H1 (cell line): ENCODE measurements around the gene HTR3B.
A peak's percentile ranks its signal among the peaks of the same experiment; 100 is the strongest.

Source experiments
- GABPA ChIP-seq: IDR thresholded peaks from 2 replicates; pipeline ENCODE4 v1.6.1; 2011; ENCODE audit warnings: mild to moderate bottlenecking, low read length, moderate library complexity, borderline replicate concordance; ENCODE audit not compliant: insufficient read depth
- POLR2AphosphoS5 ChIP-seq: IDR thresholded peaks from 2 replicates; pipeline ENCODE4 v1.6.1; 2011; ENCODE audit warnings: low read depth, low read length

GRCh38 chr11:113974741-113975470 lies 70.3 kb downstream of the HTR3B start, which contains the start of gene HTR3A:
- peak; percentile 11; the same call in 1 of the 2 replicates for TF ChIP-seq GABPA
- no peak for TF ChIP-seq POLR2AphosphoS5
